GM18867 (cell line): Measurements from ENCODE around the gene ELOB.
A peak's percentile ranks its signal among the peaks of the same experiment; 100 is the strongest.

Experiments
- ATAC-seq: cut with Tn5 transposase; IDR thresholded peaks from one replicate; pipeline ENCODE4 v1.9.1; 2021; ENCODE audit warnings: mild to moderate bottlenecking, moderate library complexity; ENCODE audit not compliant: unreplicated experiment

Gene ELOB

DNA sequence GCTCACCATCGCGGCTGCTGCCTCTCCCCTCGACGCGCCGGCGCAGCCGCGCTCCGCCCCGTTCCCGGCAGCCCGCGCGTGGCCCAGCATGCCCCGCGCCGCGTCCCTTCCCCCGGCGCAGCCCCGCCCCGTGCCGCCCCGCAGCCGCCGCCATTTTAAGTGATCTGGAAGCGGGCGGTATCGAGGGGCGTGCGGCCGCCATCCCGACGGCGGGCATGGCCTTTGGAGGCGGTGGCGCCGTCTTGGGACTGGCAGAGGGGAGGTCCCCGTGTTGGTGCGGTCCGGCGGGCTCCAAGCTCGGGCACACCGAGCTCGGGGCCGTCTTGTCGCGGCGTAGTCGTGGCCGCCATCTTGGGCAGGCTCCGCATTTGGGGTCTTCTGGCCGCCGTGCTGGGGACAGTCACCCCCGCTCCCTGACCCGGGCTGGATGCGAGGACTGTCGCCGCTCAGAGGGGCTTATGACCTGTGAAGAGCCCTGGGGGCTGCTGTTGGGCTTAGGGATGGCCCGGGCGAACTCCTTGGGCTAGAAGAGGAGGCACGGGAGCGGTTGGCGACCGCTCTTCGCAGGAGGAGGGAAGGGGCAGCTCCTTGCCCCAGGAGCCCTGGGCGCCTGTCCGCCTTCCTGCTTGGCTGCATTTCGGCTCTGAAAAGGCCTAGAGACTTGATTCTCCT lies at the start of gene ELOB:
ELOB (minus strand) TSS at position 50 of the 672 bp plus-strand sequence; CDS start at position 9, 41 bp downstream.
- ATAC-seq = peak; percentile 79

DNA sequence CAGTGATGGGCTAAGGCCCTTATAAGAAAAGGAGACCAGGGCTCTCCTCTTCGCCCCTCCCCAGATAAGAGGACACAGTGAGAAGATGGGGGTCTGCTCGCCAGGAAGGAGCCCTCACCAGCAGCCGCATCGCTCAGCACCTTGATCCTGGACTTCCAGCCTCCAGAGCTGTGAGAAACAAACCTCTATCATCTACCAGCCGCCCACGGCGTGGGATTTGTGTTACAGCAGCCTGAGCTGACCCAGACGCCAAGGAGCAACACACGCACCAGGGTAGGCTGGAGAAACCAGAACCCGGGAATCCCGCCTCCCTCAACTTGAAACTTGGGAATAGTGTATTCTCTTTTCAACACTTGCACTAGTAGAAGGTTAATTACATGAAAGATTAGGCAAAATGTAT lies 48.8 kb upstream of the ELOB start:
- no peak for ATAC-seq

DNA sequence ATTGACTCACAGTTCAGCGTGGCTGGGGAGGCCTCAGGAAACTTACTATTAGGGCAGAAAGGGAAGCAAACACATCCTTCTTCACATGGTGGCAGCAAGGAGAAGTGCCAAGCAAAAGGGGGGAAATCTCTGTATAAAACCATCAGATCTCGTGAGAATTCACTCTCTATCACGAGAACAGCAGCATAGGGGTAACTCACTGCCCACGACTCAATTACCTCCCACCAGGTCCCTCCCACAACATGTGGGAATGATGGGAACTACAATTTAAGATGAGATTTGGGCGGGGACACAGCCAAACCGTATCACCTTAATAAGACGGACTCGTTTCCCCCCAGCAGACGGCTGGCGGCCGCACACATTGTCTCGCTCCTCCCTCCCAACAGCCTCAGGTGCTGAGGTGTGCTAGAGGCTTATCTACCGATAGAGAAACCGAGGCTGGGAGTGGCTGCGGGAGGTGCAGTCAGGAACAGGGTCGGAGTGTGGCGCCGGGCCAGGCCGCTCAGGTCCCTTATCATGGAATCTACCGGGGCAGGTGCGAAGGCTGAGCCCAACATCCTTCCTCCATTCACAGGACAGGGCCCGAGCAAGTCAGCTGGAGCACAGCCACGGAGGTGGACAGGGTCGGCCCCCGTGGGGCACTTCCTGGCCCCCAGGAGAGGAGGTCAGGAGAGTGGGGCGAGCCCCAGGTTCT lies 48.1 kb upstream of the ELOB start:
- no peak for ATAC-seq

DNA sequence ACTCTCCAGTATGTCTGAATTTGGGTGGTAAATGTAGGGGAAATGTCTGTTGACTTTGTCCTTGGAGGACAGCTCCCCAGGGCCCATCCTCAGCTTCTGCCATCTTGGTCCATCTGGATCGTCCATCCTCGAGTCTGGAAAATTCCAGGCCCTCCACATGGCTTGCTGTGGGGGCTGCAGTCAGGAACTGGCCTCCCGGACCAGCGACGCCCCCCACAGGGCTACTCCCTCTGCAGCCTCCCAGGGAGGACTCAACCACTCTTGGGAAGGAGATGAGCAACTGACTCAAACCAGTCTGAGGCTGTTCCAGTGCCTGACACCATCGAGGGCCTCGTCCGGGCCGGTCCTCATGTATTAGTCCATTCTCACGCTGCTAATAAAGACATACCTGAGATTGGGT lies 47.5 kb upstream of the ELOB start:
- no peak for ATAC-seq

DNA sequence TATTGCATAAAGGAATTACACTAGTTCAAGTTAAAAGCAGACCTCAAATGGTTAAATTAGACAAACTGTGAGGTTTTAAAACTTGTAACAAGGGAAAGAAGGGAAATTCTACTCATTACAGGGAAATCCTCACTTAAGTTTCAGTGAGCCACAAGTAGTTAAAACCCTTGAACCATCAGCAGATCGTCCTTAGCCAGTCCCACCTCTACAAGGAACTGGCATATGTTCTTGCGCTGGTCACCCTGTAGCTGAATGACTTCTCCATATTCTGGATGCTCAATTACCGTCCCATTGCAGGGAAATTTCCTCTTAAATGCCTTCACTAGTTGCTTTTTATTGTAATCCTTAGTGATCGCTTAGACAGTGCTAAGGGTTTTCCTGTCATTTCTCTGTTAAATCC lies 45.4 kb upstream of the ELOB start:
- ATAC-seq = no peak

DNA sequence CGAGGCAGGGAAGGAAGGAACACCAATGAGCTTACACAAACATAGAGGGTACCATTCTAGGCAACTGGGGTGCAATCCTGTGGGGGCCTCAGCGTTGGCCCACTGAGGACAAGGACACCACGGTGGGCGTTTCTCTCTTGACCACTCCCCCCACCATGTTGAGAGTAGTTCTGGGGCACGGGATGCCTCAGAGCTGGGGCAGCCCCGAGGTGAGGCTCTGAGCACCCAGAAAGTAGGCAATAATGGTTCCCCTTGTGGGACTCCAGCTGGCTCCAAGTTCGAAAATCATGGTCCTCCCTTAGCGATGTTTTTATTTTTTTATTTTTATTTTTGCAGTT lies 45.0 kb upstream of the ELOB start:
- ATAC-seq = no peak

DNA sequence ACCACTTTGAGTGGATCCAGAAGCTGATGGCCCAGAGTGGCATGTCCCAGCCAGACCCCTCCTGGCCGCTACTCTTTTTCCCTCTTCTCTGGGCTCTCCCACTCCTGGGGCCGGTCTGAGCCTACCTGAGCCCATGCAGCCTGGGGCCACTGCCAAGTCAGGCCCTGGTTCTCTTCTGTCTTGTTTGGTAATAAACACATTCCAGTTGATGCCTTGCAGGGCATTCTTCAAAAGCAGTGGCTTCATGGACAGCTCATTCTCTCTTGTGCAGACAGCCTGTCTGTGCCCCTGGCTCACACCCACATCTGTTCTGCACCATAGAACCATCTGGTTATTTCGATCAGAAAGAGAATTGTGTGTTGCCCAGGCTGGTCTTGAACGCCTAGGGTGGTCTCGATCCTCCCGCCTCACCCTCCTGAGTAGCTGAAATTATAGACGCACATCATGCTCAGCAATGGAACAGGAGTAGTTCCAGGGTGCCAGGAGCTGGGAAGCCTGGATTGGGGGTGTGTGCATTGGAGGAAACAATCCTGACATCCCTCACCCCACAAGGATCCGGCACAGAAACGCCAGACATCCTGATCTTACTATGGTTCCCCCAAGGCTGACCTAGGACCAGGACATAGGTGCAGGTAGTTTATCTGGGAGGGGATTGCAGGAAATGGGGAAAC lies 44.5 kb upstream of the ELOB start:
- ATAC-seq = no peak

DNA sequence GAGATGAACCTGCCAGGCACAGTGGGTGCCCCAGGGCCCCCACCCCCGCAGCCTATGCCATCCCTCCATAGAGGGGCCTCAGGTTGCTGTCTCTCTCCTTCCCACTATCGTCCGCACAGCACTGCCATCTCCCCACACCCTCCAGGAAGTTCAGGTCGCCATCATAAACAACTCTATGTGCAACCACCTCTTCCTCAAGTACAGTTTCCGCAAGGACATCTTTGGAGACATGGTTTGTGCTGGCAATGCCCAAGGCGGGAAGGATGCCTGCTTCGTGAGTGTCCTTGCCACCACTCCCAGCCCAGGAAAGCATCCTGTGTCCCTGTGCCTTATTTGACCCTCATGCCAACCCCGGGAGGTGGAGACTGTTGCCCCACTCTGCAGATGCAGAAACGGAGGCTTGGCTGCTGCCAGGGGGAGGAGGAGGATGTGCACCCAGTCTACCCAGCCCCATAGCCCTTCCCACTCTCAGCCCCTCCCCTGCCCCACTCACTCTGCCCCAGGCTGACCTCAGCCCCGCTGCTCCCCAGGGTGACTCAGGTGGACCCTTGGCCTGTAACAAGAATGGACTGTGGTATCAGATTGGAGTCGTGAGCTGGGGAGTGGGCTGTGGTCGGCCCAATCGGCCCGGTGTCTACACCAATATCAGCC lies 43.9 kb upstream of the ELOB start:
- no peak for ATAC-seq

DNA sequence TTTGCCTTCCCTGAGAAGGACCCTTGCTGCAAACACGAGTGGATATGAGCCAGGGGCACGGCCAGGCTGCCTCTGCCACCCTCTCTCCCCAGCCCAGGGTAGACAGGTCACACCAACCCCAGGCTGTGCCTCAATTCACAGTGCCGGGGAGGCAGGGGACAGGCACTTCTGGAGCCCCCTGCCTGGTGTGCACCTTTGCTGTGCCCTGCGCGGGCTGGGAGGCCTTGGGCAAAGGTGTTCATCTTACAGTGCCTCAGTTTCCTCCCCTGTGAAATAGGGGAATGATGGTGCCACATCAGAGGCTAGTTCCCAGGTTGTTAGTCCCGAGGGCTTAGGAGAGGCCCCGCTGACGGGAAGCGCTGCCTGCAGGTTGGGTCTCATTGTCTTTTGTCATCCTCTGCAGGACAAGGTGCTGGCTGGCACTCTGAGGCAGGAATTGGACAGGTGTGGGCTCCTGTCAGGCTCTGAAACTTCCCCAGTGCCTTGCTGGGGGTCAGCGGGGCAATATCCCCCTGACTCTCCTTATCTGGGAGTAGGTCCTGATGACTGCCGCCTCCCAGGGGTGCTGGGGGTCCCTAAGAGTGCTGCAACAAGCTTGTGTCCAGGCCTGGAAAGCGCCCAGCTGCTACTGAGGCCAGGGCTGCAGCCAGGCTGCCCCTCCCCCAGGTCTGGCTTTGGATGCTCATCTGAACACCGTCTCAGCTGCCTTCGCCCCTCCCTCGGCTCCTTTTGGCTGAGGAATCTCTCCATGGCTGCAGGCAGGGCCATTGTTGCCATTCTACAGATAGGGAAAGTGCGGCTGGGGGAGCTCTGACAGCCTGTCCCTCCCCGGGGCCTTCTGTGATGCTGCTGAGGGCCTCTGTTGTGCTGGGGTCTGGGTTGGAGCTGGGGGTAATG lies 43.1 kb upstream of the ELOB start:
- no peak for ATAC-seq

DNA sequence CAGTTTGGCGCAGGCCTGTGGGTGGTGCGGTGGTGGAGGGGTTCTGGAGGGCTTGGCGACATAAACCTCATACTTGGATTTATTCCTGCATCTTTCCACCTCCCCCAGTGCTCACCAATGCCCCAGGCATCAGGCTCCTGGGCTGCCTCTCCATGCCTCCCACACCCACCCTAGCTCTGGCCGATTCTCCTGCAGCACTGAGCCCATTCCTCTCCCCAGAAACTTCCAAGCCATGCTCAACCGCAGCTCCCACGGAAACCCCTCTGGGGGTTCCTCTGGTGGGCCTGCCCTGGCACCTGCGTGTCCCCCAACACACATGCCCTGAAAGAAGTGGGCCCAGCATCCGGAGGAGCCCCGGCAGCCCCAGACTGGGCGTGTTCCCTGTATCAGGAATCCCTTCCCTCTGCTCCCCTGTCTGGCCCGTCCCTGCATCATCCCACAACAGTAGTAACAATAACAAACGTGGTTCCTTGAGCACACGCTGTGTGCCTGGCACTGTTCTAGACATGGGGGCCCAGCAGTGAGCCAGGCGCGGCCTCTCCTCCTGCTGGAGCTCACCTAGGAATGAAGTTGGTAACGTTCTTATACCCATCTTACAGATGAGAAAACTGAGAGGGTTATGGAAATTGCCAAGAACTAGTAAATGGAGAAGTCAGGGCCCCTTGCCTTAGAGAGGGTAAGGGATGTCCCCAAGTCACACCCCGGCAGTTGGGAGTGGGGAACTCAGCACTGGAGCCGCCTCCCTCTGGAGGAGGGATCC lies 42.3 kb upstream of the ELOB start:
- no peak for ATAC-seq

DNA sequence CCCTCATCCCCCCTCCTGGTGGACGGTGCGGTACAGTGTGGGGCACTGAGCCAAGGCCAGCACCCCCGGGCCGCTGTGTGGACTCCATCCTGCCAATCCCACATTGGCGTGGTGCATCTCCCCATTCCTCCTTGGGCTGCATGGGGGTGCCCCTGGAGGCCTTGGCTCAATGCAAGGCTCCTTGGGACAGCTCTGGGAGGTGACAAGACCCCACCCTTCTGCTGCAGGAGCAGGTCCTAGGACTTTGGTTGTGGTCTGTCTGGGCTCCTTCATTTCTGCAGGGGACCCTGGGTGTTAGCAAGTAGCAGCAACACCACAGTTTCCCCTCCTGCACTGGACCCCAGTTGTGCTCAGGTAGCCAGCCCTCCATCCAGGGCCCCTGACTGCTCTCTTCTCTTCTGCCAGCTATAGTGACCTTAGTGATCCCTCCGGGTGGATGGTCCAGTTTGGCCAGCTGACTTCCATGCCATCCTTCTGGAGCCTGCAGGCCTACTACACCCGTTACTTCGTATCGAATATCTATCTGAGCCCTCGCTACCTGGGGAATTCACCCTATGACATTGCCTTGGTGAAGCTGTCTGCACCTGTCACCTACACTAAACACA lies 41.3 kb upstream of the ELOB start:
- no peak for ATAC-seq

DNA sequence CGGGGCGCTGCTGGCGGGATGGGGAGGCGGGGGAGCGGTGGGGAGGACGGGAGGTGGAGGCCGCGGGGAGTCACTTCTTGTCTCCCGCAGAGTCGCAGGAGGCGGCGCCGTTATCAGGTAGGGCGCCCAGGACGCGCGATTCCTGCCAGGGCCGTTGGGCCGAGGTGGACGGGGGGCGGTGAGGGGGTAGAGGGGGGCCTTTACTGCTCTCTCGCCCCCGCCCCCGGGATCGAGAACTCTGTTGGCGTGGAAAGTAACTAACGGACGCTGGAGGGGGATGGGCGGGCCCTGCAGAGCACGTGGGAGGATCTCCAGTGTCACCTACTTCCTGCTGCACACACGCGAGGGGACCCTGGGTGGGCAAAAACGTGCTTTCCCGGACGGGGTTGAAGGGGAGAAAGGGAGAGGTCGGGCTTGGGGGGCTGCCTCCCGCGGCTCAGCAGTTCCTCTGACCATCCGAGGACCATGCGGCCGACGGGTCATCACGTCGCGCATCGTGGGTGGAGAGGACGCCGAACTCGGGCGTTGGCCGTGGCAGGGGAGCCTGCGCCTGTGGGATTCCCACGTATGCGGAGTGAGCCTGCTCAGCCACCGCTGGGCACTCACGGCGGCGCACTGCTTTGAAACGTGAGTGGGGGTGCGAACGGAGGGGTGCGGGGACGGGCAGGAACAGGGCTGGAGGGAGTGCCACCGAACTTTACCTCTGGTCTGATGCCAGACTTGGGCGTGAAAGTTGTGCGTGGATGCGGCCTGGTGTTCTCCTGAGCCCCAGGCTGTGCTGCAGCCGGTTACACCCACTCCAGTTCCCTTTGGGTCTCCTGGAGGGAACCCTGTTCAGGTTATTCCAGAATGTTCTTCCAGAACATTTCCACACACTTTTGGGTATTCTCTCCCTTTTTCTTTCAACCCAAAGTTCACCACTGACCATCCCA lies 40.5 kb upstream of the ELOB start:
- ATAC-seq = no peak

DNA sequence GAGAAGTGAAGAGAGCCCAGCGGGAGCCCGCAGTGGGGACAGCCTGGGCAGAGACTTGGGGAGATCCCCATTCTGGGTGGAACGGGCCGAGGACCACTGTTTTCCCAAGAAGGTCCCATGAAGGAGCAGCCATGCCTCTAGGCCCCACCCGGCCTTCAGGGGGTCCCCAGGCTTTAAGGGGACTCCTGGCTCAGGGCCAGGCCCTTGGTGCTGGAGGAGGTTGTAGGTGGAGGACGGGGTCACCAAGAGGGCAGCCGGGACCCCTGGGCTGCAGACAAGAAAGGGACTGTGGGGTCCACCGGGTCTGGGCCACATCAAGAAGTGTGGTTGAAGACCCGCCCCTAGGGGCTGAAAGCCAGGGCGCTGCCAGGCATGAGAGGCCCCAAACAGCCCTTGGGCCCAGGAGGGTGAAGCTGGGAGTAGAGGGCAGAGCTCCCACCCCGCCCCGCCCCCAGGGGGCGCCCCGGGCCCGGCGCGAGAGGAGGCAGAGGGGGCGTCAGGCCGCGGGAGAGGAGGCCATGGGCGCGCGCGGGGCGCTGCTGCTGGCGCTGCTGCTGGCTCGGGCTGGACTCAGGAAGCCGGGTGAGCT lies 39.8 kb upstream of the ELOB start, which contains the start of gene PRSS21:
PRSS21 (plus strand) TSS at position 487 of the 589 bp plus-strand sequence; CDS start at position 519, 32 bp downstream.
- ATAC-seq = no peak

DNA sequence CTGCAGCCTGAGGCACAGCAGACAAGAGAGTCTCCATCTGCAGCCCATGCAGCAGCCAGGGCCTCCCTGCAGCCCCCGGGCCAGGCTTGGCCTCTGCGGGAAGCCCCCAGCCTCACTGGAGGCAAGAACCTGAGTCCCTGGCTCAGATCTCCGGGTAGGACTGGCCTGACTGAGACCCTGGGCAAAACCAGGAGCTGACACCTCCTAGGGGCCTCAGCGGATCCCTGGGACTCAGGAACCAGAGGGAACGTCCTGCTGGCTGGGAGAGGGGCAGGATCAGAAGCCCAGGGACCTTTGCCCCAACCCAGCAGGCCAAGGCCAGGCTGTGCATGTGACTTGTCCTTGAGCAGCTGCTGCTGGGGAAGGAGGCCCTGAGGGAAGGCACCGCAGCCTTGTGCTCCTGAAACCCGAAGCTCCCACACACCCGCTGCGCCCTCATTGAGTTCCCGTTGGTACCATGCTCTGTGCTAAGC lies 38.3 kb upstream of the ELOB start:
- ATAC-seq = no peak

DNA sequence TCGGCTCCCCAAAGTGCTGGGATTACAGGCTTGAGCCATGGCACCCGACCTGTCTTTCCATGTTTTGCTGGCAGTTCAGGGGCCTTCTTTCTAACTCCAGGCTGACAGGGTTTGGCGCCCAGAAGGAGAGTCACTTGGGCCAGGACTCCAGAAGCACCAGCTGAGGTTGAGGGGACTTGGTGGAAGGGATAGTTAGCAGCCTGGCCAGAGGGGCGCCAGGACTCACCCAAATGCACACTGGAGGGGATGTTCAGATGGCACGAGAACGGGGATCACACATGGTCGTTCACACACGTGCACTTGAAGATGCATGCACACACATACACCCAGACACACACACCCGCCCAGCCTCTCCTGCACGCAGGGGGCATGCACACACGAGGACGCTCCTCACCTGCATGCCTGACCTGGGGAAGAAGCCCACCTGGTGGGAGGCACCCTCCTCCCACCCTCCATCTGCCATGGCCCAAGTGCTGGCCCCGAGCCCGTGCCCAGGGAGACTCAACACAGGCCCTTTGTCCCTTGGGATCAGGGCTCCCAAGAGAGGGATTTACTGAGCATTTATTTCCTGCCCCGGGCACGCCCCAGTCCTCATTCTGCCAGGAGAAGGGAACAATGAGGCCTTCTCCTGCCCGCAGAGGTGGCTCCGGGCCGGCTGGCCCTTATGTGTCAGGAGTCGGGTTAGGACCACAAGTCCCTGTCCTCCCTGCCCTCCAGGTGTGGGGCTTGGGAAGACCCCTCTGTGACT lies 37.6 kb upstream of the ELOB start:
- ATAC-seq = no peak

DNA sequence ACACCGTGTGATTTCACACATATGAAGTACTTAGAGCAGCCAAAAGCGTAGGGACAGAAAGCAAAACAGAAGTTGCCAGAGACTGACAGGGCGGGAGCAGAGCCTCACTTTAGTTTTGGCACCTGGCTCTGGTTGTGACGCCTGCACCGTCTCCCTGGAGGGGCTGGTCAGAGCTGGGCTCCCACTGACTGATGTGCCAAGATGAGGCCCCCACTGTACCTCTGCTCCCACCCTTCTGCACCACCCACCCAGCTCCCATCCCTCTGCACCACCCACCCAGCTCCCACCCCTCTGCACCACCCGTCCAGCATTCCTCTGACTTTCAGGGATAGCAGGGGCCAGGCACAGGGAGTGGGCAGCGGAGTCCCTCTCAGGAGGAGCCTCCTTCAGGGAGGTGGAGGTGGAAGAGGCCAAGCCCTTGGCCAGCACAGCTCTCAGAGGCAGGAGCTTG lies 36.7 kb upstream of the ELOB start:
- ATAC-seq = no peak
